Dendritic cell treated with granulocyte-macrophage colony-stimulating factor and Interleukin-4, amounts not matched to agents 40 ng/mL and 50 ng/mL, for 4 days (primary cell): ENCODE data around the gene DHRS7B.
A peak's percentile ranks its signal among the peaks of the same experiment; 100 is the strongest.
"Not testable (repeated sequence)": the region's sequence is repeated elsewhere in the genome, so short reads cannot be mapped to it uniquely, and the experiment has no call there.

Experiments
- H3K27ac Mint-ChIP-seq: one replicate; pipeline ENCODE4 v1.8.0; 2022; ENCODE audit warnings: mild to moderate bottlenecking, mixed read lengths
- H3K27me3 Mint-ChIP-seq: one replicate; pipeline ENCODE4 v1.8.0; 2022; ENCODE audit warnings: mild to moderate bottlenecking, mixed read lengths
- H3K36me3 Mint-ChIP-seq: one replicate; pipeline ENCODE4 v1.8.0; 2022; ENCODE audit warnings: low read depth, mixed read lengths
- H3K4me1 Mint-ChIP-seq: one replicate; pipeline ENCODE4 v1.8.0; 2022; ENCODE audit warnings: low read depth, mixed read lengths
- H3K4me3 Mint-ChIP-seq: one replicate; pipeline ENCODE4 v1.8.0; 2022; ENCODE audit warnings: mild to moderate bottlenecking, moderate library complexity, mixed read lengths
- H3K9me3 Mint-ChIP-seq: one replicate; pipeline ENCODE4 v1.8.0; 2022; ENCODE audit warnings: mixed read lengths
- intact Hi-C: fragments of 100-400 bp; cut with micrococcal nuclease; formaldehyde crosslinking; loops from one replicate; pipeline ENCODE4 v1.15.0; 2022

Gene DHRS7B, protein sequence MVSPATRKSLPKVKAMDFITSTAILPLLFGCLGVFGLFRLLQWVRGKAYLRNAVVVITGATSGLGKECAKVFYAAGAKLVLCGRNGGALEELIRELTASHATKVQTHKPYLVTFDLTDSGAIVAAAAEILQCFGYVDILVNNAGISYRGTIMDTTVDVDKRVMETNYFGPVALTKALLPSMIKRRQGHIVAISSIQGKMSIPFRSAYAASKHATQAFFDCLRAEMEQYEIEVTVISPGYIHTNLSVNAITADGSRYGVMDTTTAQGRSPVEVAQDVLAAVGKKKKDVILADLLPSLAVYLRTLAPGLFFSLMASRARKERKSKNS

DNA sequence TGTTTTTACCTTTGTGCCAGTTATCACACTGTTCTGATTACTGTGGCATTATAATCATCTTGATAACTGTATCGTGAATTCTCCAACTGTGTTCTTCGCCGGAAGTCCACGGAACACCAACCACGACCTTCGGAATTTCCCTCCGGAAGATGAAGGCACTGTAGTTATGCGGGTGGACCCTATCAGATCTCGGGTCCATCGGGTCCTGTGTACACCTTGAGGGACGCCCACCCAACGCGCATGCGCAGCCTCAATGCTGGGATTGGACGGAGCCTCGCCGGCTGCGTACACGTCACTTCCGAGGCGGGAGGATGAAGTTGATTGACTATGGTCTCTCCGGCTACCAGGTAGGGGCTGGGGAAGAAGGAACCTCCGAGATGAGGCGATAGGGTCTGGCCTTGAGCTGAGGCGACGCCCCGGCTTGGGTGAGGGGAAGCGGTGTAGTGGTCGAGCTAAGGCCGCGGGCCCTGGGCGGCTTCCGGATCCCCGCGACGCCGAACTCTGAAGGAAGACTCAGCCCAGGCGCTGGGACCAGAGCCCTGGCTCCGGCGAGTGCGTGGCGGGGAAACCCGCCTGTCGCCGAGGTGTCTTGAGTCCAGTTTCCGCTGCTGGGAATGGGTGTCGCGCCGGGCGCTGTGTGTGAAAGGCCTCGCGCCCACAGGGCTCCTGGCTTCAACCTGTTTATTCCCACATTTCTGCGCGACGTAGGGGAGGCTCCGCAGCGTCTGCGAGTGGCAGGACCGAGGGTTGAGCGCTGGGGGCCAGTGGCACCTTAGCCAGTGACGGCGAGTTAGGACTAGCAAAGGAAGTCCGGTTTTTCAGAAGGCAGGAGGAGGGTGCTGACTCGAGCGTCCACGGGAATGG lies at the start of gene DHRS7B:
TSS of gene DHRS7B (plus strand) at position 320 of the 864 bp plus-strand sequence. CDS start at position 328, 8 bp downstream.
- no peaks in the 10 kb centered on the region for H3K9me3 Mint-ChIP-seq
- intact Hi-C loops = loop anchor here (2.0 to 5.0 kb wide), 3 partner anchors 85 to 158 kb away; partner anchors contain the start of genes MAP2K3, TMEM11 and USP22
- H3K36me3 Mint-ChIP-seq = peaks cover 11% of the 10 kb centered on the region
- peaks cover 48% of the 10 kb centered on the region for H3K4me1 Mint-ChIP-seq
- peak within 1 kb of the TSS; percentile 98 for H3K27ac Mint-ChIP-seq
- H3K4me3 Mint-ChIP-seq = peak within 1 kb of the TSS; percentile 85
- no peaks in the 10 kb centered on the region for H3K27me3 Mint-ChIP-seq

DNA sequence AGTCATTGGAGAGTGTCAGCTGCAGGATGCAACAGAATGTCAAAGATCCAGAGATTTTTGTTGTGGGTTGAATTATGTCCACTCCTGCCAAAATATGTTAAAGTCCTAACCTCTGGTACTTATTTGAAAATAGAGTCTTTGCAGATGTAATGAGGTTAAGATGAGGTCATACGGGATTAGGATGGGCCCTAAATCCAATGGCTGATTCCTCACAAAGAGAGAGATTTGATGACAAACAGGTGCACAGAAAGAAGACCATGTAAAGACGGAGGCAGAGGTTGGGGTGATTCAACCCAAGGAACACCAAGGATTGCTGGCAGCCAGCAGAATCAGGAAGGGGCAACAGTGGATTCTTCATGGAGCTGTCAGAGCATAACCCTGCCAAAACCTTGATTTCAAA lies 49.5 kb upstream of the DHRS7B start:
- peaks cover 20% of the 10 kb centered on the region for H3K27me3 Mint-ChIP-seq
- intact Hi-C loops = no loop called here
- H3K9me3 Mint-ChIP-seq = no peaks in the 10 kb centered on the region
- H3K4me1 Mint-ChIP-seq = no peaks in the 10 kb centered on the region
- no peak overlapping the region for H3K27ac Mint-ChIP-seq
- H3K4me3 Mint-ChIP-seq = no peak overlapping the region
- H3K36me3 Mint-ChIP-seq = no peaks in the 10 kb centered on the region

DNA sequence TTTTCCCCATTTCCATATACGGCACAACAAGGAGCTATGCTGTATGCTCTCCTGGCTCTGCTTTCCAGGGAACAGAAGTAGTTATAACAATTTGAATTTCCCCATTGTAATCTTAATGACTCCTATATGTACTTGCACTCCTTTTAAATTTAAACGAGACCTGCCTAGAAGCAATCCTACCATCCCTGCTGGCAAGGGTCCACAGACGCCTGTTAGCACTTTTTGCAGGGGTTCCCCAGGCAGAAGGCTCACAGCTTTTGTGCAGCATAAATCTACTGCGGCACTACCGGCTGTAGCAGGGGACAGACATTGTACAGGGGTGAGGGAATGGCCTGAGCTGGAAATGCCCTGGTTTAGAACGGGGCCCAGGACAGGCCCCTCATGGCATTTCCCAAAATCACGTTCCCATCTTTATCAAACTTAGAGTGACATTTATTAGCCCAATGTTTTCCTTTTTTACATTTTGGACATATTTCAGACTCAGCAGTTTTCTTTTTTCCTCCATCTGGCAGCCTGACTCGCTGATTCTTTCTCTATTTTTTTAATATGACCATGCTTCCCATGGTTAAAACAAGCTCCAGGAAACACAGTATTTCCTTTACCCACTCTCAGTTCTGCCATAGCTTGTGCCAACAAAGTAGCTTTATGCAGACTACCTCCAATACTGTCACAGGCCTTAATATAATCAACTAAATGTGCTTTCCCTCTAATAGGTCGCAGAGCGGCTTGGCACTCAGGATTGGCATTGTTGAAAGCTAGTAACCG lies 48.6 kb upstream of the DHRS7B start:
- H3K4me3 Mint-ChIP-seq = no peak overlapping the region
- H3K9me3 Mint-ChIP-seq = no peaks in the 10 kb centered on the region
- intact Hi-C loops = no loop called here
- H3K27me3 Mint-ChIP-seq = peaks cover 20% of the 10 kb centered on the region
- H3K36me3 Mint-ChIP-seq = no peaks in the 10 kb centered on the region
- no peak overlapping the region for H3K27ac Mint-ChIP-seq
- no peaks in the 10 kb centered on the region for H3K4me1 Mint-ChIP-seq

DNA sequence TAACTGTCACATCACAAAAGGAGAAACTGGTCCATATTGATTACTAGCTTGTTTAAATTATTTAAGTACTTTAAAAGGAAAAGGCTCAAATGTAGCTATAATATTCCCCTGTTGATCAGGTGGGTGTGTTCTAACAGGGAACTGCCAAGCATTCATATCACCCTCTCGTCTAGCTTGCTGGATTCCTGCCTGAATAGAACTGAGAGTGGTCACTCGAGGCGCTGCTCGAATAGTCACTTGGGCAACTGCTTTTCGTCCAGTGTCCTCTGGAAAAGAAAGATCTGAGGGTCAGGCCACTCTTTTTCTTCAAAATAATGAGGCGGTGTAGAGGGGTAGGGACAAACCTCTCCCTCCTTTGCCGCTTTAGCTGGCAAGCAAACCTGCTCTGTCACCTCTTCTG lies 47.6 kb upstream of the DHRS7B start:
- H3K4me3 Mint-ChIP-seq = no peak overlapping the region
- no peaks in the 10 kb centered on the region for H3K4me1 Mint-ChIP-seq
- H3K27me3 Mint-ChIP-seq = peaks cover 20% of the 10 kb centered on the region
- intact Hi-C loops = no loop called here
- H3K36me3 Mint-ChIP-seq = no peaks in the 10 kb centered on the region
- H3K9me3 Mint-ChIP-seq = no peaks in the 10 kb centered on the region
- H3K27ac Mint-ChIP-seq = no peak overlapping the region

DNA sequence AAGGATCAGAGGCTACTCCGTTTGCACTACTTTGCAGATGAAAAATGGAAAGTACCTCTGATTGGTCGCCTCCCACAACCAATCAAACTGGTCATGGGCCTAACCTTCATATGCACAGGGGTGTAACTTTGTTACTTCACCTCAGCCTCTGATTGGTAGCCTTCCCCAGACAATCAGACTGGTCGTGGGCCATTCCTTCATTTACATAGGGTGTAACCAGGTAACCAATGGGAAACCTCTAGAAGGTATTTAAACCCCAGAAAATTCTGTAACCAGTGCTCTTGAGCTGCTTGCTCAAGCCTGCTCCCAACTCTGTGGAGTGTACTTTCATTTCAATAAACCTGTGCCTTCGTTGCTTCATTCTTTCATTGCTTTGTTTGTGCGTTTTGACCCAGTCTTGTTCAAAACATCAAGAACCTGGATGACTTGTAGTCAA lies 44.7 kb upstream of the DHRS7B start:
- peaks cover 29% of the 10 kb centered on the region for H3K27me3 Mint-ChIP-seq
- H3K4me3 Mint-ChIP-seq = no peak overlapping the region
- H3K9me3 Mint-ChIP-seq = no peaks in the 10 kb centered on the region
- H3K36me3 Mint-ChIP-seq = no peaks in the 10 kb centered on the region
- intact Hi-C loops = no loop called here
- H3K27ac Mint-ChIP-seq = no peak overlapping the region
- H3K4me1 Mint-ChIP-seq = no peaks in the 10 kb centered on the region

- H3K4me1 Mint-ChIP-seq, H3K4me3 Mint-ChIP-seq, H3K36me3 Mint-ChIP-seq, H3K9me3 Mint-ChIP-seq, H3K27ac Mint-ChIP-seq, intact Hi-C loops: not testable (repeated sequence)
- peaks cover 12% of the 10 kb centered on the region for H3K27me3 Mint-ChIP-seq
Observed at GRCh38 chr17:21085280-21085679, 41.5 kb upstream of the DHRS7B start.

DNA sequence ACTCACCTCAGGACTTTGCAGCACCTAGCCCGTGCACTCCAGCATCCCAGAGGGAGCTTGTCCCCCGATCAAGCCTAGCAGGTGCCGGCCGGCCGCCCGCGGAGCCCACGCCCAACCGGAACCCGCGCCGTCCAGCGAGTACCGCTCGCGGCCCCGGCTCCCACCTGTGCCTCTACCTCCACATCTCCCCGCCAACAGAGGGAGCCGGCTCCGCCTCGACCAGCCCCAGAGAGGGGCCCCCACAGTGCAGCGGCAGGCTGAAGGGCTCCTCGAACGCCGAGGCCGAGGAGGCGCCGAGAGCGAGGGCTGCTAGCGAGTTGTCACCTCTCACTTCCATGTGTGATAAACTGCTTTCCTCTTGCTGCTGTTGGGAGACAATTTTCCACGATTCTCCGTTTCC lies 41.1 kb upstream of the DHRS7B start:
- no peak overlapping the region for H3K27ac Mint-ChIP-seq
- peak overlapping the region; percentile 64 for H3K4me3 Mint-ChIP-seq
- H3K9me3 Mint-ChIP-seq = no peaks in the 10 kb centered on the region
- intact Hi-C loops = no loop called here
- H3K4me1 Mint-ChIP-seq = no peaks in the 10 kb centered on the region
- no peaks in the 10 kb centered on the region for H3K36me3 Mint-ChIP-seq
- peaks cover 12% of the 10 kb centered on the region for H3K27me3 Mint-ChIP-seq

DNA sequence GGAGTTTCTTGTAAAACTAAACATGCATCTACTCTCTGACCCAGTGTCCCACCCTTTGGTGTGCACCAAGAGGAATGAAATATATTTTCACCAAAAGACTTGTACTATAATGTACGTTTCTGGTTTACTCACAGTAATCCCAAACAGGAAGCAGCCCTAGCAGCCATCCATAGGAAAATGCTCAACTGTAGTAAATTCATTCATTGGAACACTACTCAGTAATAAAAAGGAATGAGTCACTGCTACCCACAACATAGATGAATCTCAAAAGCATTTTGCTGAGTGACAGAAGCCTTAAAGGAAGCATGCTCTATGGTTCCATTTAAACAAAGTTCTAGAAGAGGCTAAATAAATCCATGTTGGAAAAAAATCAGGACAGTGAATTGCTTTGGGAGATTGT lies 37.6 kb upstream of the DHRS7B start:
- Mint-ChIP-seq H3K36me3 (no peaks in the 10 kb centered on the region), H3K4me3 (no peak overlapping the region), H3K4me1 (peaks cover 5% of the 10 kb centered on the region), H3K27me3 (peaks cover 12% of the 10 kb centered on the region), H3K9me3 (no peaks in the 10 kb centered on the region), H3K27ac (no peak overlapping the region)
- intact Hi-C loops = no loop called here

DNA sequence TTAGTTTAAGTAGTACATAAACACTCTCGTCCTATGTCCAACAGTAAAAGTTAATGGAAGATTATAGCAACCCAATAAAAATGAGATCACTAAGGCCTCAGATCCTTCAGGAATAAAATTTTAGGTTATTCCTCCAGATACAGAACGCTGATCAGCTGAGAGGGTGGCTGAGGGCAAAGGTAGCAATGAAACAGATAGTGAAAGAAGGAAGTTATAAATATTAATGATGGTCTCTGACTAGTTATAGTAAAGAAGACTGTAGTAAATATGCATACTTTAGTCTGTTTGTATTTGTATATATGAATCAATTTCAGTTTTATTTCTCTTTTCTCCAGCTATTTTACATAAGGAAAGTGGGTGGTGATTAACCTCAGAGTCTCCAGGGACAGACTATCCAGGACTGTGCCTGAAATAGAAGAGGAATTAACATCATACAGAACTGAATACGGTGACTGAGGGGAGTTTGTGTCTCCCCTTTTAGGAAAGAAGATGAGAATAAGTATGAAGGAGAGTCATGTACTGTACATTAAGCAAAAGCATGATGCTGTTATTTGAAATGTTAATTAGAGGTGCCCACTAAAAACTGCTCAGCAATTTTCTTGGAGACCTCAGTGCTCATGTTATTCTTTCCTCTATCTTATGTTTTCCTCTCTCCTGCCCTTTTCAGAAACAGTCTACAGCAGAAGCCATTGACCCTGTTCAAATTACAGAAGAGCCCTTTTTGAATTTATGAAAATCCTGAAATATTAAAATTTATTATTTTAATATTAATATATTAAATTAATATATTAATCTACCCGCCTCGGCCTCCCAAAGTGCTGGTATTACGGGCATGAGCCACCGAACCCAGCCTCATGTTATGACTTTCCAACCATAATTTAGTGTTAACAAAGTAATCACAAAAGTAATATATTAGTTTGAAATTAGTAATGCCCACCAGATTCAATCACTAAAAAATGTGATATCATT lies 36.5 kb upstream of the DHRS7B start:
- peaks cover 8% of the 10 kb centered on the region for H3K27me3 Mint-ChIP-seq
- H3K4me1 Mint-ChIP-seq = peaks cover 5% of the 10 kb centered on the region
- H3K9me3 Mint-ChIP-seq = no peaks in the 10 kb centered on the region
- no peaks in the 10 kb centered on the region for H3K36me3 Mint-ChIP-seq
- H3K4me3 Mint-ChIP-seq = no peak overlapping the region
- intact Hi-C loops = no loop called here
- H3K27ac Mint-ChIP-seq = no peak overlapping the region

DNA sequence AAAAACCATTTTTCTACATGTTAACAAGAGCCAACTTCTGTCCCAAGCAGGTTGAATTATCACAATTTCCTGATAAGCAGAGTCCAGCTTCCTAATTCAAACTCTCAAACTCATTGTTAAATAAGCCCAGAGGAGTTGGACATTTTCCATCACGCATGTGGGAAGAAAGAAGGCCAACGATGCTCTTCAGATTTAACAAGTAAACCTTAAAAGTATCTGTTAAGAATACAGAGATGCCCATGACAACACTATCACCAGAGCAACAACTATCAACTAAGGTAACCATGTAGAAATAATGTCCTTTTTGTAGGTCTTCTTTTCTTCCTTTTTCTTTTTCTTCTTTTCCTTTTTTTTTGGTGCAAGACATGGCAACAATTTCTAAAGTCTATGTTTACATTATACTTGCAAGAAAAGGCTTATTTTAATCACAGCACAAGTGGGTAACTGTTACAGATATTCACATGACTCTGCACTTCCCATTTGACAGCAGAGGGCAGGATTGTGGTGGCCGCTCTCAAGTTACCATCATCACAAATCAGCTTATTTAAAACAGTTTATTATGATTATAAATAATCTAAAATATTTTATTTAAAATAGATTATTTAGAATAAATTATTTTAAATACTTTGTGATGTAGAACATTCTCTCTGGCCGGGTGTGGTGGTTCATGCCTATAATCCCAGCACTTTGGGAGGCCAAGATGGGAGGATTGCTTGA lies 35.7 kb upstream of the DHRS7B start:
- Mint-ChIP-seq H3K4me1 (peaks cover 5% of the 10 kb centered on the region), H3K4me3 (no peak overlapping the region), H3K36me3 (no peaks in the 10 kb centered on the region), H3K27ac (no peak overlapping the region), H3K9me3 (no peaks in the 10 kb centered on the region), H3K27me3 (peaks cover 2% of the 10 kb centered on the region)
- intact Hi-C loops = no loop called here

DNA sequence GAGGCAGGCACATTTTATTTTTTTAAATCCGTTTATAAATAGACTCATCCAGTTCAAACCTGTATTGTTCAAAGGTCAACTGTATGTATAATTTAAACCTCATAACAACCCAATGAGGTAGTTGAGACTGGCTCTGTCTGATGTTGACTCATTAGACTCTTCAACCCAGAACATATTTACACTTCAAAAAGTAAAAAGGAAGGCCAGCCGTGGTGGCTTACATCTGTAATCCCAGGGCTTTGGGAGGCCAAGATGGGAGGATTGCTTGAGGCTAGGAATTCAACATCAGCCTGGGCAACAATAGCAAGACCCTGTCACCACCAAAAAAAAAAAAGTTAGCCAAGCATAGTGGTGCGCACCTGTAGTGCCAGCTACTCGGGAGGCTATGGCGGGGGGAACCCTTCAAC lies 32.5 kb upstream of the DHRS7B start:
- intact Hi-C loops = no loop called here
- no peak overlapping the region for H3K27ac Mint-ChIP-seq
- H3K4me1 Mint-ChIP-seq = peaks cover 13% of the 10 kb centered on the region
- peaks cover 14% of the 10 kb centered on the region for H3K27me3 Mint-ChIP-seq
- H3K4me3 Mint-ChIP-seq = no peak overlapping the region
- H3K36me3 Mint-ChIP-seq = no peaks in the 10 kb centered on the region
- no peaks in the 10 kb centered on the region for H3K9me3 Mint-ChIP-seq

DNA sequence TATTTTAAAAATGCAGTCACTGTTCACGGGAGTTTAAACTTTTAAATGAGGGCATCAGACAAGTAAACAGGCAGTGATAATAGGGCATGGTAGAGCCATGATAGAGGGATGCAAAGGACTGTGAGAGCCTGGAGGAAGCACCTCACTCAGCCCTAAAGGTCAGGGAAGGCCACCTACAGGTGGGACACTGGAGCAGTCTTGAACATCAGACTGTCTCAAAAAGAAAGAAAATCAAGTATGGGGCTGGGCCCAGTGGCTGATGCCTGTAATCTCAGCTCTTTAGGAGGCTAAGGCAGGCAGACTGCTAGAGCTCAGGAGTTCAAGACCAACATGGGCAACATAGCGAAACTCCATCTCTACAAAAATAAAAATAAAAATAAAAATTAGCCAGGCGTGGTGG lies 31.0 kb upstream of the DHRS7B start:
- Mint-ChIP-seq H3K27ac (no peak overlapping the region), H3K9me3 (no peaks in the 10 kb centered on the region), H3K27me3 (peaks cover 21% of the 10 kb centered on the region), H3K36me3 (no peaks in the 10 kb centered on the region), H3K4me3 (no peak overlapping the region), H3K4me1 (peaks cover 19% of the 10 kb centered on the region)
- intact Hi-C loops = no loop called here
